ENCODE data around the gene PLIN1.

GRCh38 chr15:89629829-89630228 lies 49.3 kb downstream of the PLIN1 start:
- TF ChIP-seq CTCF (IDR thresholded peaks at IDR 0.05 in 2 of 3, conservative IDR thresholded peaks at IDR 0.05 in 1 of 3; ENCODE audit: borderline replicate concordance in 1 of 3, insufficient read depth in 1 of 3, low read depth in 2 of 3, low read length in 2 of 3) (no peak), CEBPB (IDR thresholded peaks at IDR 0.05; ENCODE audit: low read depth) (no peak), REST (IDR thresholded peaks at IDR 0.05; ENCODE audit: low read depth) (no peak), SIN3A (IDR thresholded peaks at IDR 0.05; ENCODE audit: low read depth) (no peak), POLR2A (IDR thresholded peaks at IDR 0.05; ENCODE audit: borderline replicate concordance, extremely low read depth, insufficient read depth, insufficient read length) (no peak), EZH2 (IDR thresholded peaks at IDR 0.05) (no peak), MAX (IDR thresholded peaks at IDR 0.05) (no peak), POLR2AphosphoS5 (IDR thresholded peaks at IDR 0.05; ENCODE audit: low read depth, low read length) (no peak), TCF7L2 (IDR thresholded peaks at IDR 0.05; ENCODE audit: borderline replicate concordance, extremely low read depth, insufficient read depth, insufficient read length) (no peak), RAD21 (IDR thresholded peaks at IDR 0.05; ENCODE audit: low read depth) (no peak), YY1 (IDR thresholded peaks at IDR 0.05; ENCODE audit: extremely low read depth, insufficient replicate concordance, low read depth, low read length) (no peak), ZNF274 (IDR thresholded peaks at IDR 0.05; ENCODE audit: low read depth, low read length) (no peak)
